HepG2 (cell line): Measurements from ENCODE around the gene POLR3GL. TPM values are rescaled to one million over a fixed set of nuclear protein-coding genes. Genes with fewer than 3 reads are reported as not detected.

Source experiments
- ARID5B ChIP-seq: IDR thresholded peaks from 2 replicates; pipeline ENCODE4 v1.4.0; 2020; ENCODE audit warnings: mild to moderate bottlenecking, missing genetic modification reagents
- CBX5 ChIP-seq: sonication (generic); formaldehyde crosslinking; IDR thresholded peaks from 2 replicates; pipeline ENCODE4 v1.4.0; 2020; ENCODE audit warnings: missing genetic modification reagents, borderline replicate concordance
- ETV5 ChIP-seq: IDR thresholded peaks from 2 replicates; pipeline ENCODE4 v1.6.1; 2018; ENCODE audit warnings: missing biosample characterization, missing genetic modification reagents, inconsistent platforms, borderline replicate concordance
- FOXA3 ChIP-seq: IDR thresholded peaks from 2 replicates; pipeline ENCODE4 v1.6.1; 2016; ENCODE audit warnings: missing genetic modification reagents, missing compliant biosample characterization
- FOXP1 ChIP-seq, 2 experiments: fragments of 450-650 bp in 1 of 2; IDR thresholded peaks; 2 replicates each; pipeline ENCODE4 v1.6.1; 2017 to 2018; ENCODE audit warnings: antibody characterized with exemption in 1 of 2
- HNF1B ChIP-seq: sonication (generic); formaldehyde crosslinking; IDR thresholded peaks from 2 replicates; pipeline ENCODE4 v1.5.1; 2020; ENCODE audit warnings: mild to moderate bottlenecking, moderate library complexity, missing genetic modification reagents
- KLF11 ChIP-seq: IDR thresholded peaks from 2 replicates; pipeline ENCODE4 v1.6.1; 2016; ENCODE audit warnings: missing compliant biosample characterization
- KLF12 ChIP-seq: sonication (generic); formaldehyde crosslinking; IDR thresholded peaks from 2 replicates; pipeline ENCODE4 v1.4.0; 2020; ENCODE audit warnings: missing genetic modification reagents, borderline replicate concordance
- MLX ChIP-seq: IDR thresholded peaks from 2 replicates; pipeline ENCODE4 v1.6.1; 2016
- MXD4 ChIP-seq: IDR thresholded peaks from 2 replicates; pipeline ENCODE4 v1.6.1; 2016; ENCODE audit warnings: mild to moderate bottlenecking, missing biosample characterization, missing genetic modification reagents
- MYNN ChIP-seq: sonication (generic); formaldehyde crosslinking; IDR thresholded peaks from 2 replicates; pipeline ENCODE4 v1.4.0; 2020; ENCODE audit warnings: mild to moderate bottlenecking, low read depth, missing genetic modification reagents
- NCOA2 ChIP-seq: sonication (generic); formaldehyde crosslinking; IDR thresholded peaks from 2 replicates; pipeline ENCODE4 v1.8.0; 2022; ENCODE audit warnings: inconsistent platforms
- RARA ChIP-seq: IDR thresholded peaks from 2 replicates; pipeline ENCODE4 v1.6.1; 2016; ENCODE audit warnings: missing genetic modification reagents, missing compliant biosample characterization
- ZFAT ChIP-seq: sonication (generic); formaldehyde crosslinking; conservative IDR thresholded peaks from 2 replicates; pipeline ENCODE4 v1.8.1; 2023; ENCODE audit warnings: missing genetic modification reagents, inconsistent platforms
- ZFY ChIP-seq: sonication (generic); formaldehyde crosslinking; IDR thresholded peaks from 2 replicates; pipeline ENCODE4 v1.4.0; 2020; ENCODE audit warnings: missing genetic modification reagents
- ZNF225 ChIP-seq: sonication (generic); formaldehyde crosslinking; IDR thresholded peaks from 2 replicates; pipeline ENCODE4 v1.4.0; 2020; ENCODE audit warnings: mild to moderate bottlenecking, missing genetic modification reagents
- ZNF354B ChIP-seq: sonication (generic); formaldehyde crosslinking; IDR thresholded peaks from 2 replicates; pipeline ENCODE4 v1.8.0; 2022; ENCODE audit warnings: mild to moderate bottlenecking, missing genetic modification reagents
- ZNF501 ChIP-seq: sonication (generic); formaldehyde crosslinking; IDR thresholded peaks from 2 replicates; pipeline ENCODE4 v1.5.1; 2020; ENCODE audit warnings: mild to moderate bottlenecking, moderate library complexity, missing genetic modification reagents
- ZNF597 ChIP-seq: sonication (generic); formaldehyde crosslinking; IDR thresholded peaks from 2 replicates; pipeline ENCODE4 v1.5.0; 2020; ENCODE audit warnings: missing genetic modification reagents
- ZNF710 ChIP-seq: sonication (generic); formaldehyde crosslinking; IDR thresholded peaks from 2 replicates; pipeline ENCODE4 v1.5.0; 2020; ENCODE audit warnings: mild to moderate bottlenecking, missing genetic modification reagents, borderline replicate concordance
- ZNF780A ChIP-seq: sonication (generic); formaldehyde crosslinking; IDR thresholded peaks from 2 replicates; pipeline ENCODE4 v1.8.0; 2022; ENCODE audit warnings: mild to moderate bottlenecking, missing genetic modification reagents, moderate library complexity
- polyA plus RNA-seq, 8 experiments: library from polyadenylated mRNA; depleted of rRNA in 3 of 8; stranded (reverse) in 7 of 8; unstranded in 1 of 8; fragments of >200 nt; fragmentation: Illumina TruSeq in 4 of 8; extraction: Trizol in 4 of 8; gene quantifications; 2 replicates each; pipeline versions ENCODE4 v1.2.1 to v1.2.3, GENCODE V29; 2011 to 2016; ENCODE audit warnings: low read depth in 4 of 8, missing spikeins in 1 of 8, mixed read lengths in 1 of 8; ENCODE audit not compliant: insufficient read depth in 1 of 8
- total RNA-seq, 5 experiments: library from RNA; depleted of rRNA; stranded (reverse); fragments of >200 nt; fragmentation: Illumina TruSeq; extraction: Trizol; gene quantifications; 2 replicates each; pipeline ENCODE4 v1.2.3, GENCODE V29; 2016; ENCODE audit warnings: low read depth in 1 of 5

The POLR3GL gene
- total and polyA plus RNA-seq, 2 of the 13 experiments (the other 11 are each of a cell fraction or from before 2014, with no cell fraction given), result 11.5 to 12.4 TPM

GRCh38 chr1:145997016-145997717, 32.7 kb downstream of the POLR3GL start (continued):
- TF ChIP-seq ARID5B (CRISPR knock-in tag), result peak; percentile 51
- 0 out of 2 replicates have a peak, but pooled peaks have one; percentile 11 for TF ChIP-seq KLF12 (CRISPR knock-in tag)
- peak; percentile 97 for TF ChIP-seq ETV5 (CRISPR knock-in tag)
- no peak for TF ChIP-seq ZNF780A (CRISPR knock-in tag)
- no peak for TF ChIP-seq ZNF354B (CRISPR knock-in tag)
- no peak for TF ChIP-seq ZNF597 (CRISPR knock-in tag)
- no peak for TF ChIP-seq ZFY (CRISPR knock-in tag)
- no peak for TF ChIP-seq ZFAT (CRISPR knock-in tag)
- peak; percentile 81 for TF ChIP-seq FOXA3 (CRISPR knock-in tag)
- no peak for TF ChIP-seq ZNF501
- peak; percentile 69; the same call in 1 of the 2 replicates for TF ChIP-seq MLX
- peak; percentile 46; the same call in 1 of the 2 replicates for TF ChIP-seq ZNF710 (CRISPR knock-in tag)
- peak; percentile 28; the same call in 1 of the 2 replicates for TF ChIP-seq HNF1B (CRISPR knock-in tag)
- no peak for TF ChIP-seq MYNN (CRISPR knock-in tag)
- 0 out of 2 replicates have a peak, but pooled peaks have one; percentile 27 for TF ChIP-seq NCOA2 (CRISPR knock-in tag)
- TF ChIP-seq RARA, result 0 out of 2 replicates have a peak, but pooled peaks have one; percentile 10
- no peak for TF ChIP-seq FOXP1 (IDR thresholded peaks at IDR 0.05)
- peak; percentile 78 for TF ChIP-seq FOXP1 (CRISPR knock-in tag; IDR thresholded peaks at IDR 0.05)
- TF ChIP-seq MXD4 (CRISPR knock-in tag), result no peak
- TF ChIP-seq CBX5 (CRISPR knock-in tag), result no peak
- TF ChIP-seq KLF11 (CRISPR knock-in tag), result no peak
- TF ChIP-seq ZNF225 (CRISPR knock-in tag), result no peak; the same call in 1 of the 2 replicates
